GM21786 (cell line): ENCODE data around the gene SYT14.

Experiments
- ATAC-seq: cut with Tn5 transposase; IDR thresholded peaks from one replicate; pipeline ENCODE4 v1.9.1; 2021; ENCODE audit not compliant: unreplicated experiment

The SYT14 gene

GRCh38 chr1:210198840-210199239 is 260.8 kb downstream of the SYT14 start:
- no peak for ATAC-seq

- ATAC-seq = no peak
Observed at GRCh38 chr1:210200124-210200736, 262.2 kb downstream of the SYT14 start.

- no peak for ATAC-seq
Observed at GRCh38 chr1:210201681-210202080, 263.7 kb downstream of the SYT14 start.

DNA sequence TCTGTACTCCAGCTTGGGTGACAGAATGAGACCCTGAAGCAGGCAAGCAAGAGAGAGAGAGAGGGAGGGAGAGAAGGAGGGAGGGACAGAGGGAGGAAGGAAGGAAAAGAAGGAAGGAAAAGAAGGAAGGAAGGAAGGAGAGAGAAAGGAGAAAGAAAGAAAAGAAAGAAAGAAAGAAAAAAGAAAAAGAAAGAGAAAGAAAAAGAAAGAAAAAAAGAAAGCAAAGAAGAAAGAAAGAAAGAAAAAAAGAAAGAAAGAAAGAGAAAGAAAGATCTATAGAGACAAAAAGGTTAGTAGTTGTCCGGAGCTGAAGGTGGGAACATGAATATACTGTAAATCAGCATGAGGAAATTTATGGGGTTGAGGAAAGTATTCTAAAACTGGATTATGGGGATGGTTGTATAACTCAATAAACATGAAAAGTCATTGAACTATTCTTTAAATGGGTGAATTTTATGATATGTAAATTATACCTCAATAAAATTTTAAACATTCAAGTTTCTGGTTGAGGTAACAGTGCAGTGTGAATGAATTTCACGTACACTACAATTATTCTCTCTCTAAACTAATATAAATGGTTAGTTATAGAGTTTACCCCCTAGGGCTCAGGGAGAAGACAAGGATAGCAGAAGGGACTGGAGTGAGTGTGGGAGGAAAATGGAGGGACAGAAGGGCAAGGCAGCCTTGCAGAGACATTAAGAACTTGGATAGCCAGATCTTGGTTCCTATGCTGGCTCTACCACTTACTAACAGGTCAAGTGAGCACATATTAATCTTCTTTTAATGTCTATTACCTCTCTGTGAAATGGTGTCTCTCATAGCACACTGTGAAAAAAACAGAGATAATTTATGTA is 269.8 kb downstream of the SYT14 start:
- no peak for ATAC-seq

DNA sequence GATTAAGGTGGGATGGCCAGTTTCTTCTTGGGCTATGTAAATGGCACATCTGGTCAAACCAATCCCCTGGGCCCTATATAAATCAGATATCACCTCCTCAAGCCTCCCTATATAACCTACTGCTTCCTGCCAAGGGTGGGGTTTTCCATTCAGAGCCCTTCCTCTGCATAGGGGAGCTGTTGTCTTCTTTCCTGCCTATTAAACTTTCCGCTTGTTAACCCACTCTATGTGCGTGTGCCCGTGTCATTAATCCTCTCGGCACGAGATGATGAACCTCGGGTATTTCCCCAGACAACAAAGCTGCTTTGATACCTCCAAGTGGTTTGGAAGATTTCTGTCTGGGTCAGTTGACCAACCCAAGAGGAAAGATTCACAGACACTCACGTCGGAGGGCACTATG is 275.3 kb downstream of the SYT14 start:
- no peak for ATAC-seq

- no peak for ATAC-seq
Observed at GRCh38 chr1:210214573-210215409, 276.8 kb downstream of the SYT14 start.

- no peak for ATAC-seq
Observed at GRCh38 chr1:210217482-210217881, 279.5 kb downstream of the SYT14 start.

GRCh38 chr1:210218047-210218446 is 280.0 kb downstream of the SYT14 start:
- no peak for ATAC-seq
